ENCODE measurements around the gene FAM43B.
A peak's percentile ranks its signal among the peaks of the same experiment; 100 is the strongest.

Gene FAM43B

DNA sequence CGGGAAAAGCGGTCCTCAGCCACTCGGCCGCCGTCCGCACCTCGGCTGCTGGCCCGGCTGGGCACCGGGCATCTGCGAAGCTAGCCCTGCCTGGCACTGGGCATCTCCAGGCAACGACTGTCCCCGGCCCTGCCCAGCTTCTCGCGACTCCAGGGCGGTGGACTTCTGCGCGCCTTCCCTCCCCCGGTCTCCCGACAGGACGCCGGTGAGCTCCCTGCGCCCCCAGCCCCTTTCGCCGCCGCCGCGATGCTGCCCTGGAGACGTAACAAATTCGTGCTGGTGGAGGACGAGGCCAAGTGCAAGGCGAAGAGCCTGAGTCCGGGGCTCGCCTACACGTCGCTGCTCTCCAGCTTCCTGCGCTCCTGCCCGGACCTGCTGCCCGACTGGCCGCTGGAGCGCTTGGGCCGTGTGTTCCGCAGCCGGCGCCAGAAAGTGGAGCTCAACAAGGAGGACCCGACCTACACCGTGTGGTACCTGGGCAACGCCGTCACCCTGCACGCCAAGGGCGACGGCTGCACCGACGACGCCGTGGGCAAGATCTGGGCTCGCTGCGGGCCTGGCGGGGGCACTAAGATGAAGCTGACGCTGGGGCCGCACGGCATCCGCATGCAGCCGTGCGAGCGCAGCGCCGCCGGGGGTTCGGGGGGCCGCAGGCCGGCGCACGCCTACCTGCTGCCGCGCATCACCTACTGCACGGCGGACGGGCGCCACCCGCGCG, 514 bp downstream of the FAM43B start:
- DNase-seq (ENCODE audit: low read depth), result no peak
- TF ChIP-seq, protein P1, sequence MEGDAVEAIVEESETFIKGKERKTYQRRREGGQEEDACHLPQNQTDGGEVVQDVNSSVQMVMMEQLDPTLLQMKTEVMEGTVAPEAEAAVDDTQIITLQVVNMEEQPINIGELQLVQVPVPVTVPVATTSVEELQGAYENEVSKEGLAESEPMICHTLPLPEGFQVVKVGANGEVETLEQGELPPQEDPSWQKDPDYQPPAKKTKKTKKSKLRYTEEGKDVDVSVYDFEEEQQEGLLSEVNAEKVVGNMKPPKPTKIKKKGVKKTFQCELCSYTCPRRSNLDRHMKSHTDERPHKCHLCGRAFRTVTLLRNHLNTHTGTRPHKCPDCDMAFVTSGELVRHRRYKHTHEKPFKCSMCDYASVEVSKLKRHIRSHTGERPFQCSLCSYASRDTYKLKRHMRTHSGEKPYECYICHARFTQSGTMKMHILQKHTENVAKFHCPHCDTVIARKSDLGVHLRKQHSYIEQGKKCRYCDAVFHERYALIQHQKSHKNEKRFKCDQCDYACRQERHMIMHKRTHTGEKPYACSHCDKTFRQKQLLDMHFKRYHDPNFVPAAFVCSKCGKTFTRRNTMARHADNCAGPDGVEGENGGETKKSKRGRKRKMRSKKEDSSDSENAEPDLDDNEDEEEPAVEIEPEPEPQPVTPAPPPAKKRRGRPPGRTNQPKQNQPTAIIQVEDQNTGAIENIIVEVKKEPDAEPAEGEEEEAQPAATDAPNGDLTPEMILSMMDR (IDR thresholded peaks at IDR 0.05; ENCODE audit: control insufficient read depth, insufficient read depth, low read depth, low read length, missing control alignments), result no peak
- H3K4me3 ChIP-seq (ENCODE audit: control insufficient read depth, low read depth, low read length), result peak overlapping the region; percentile 31

DNA sequence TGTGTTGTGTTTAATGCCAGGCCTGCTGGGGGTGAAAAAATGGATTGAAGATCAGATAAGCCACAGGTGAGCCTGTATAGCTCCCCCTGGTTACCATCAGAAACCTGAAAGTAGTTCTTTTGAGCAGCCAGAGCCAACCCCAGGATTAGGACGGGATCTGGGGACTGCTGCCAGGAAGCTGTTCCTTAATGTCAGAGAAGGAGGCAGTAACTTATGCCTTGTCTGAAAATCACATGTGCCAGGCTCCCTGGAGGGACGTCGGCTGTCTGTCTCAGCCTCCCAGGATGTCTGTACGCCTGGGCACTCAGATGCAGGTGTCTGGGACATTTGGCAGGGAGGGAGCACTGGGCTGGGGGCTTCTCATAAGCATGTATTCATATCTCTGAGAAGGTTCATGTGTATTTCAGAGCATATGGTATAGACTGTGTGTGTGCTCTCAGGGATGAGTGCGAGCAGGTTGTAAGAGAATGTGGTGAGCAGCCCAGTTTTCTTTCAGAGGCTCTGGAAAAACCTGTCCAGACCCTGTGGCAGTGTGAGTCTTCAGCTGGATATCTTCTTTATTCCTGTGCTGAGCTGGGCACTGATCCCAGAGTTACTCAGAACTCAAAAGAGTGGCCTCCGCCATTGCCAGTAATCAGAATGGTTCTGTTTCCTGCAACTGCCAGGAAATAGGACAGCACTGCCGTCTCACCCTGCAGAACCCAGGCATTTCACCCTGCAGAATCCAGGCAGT, 2.8 kb downstream of the FAM43B start:
- no peak overlapping the region for H3K4me3 ChIP-seq (ENCODE audit: control insufficient read depth, low read depth, low read length)
- no peak for DNase-seq (ENCODE audit: low read depth)
- TF ChIP-seq, protein P1 (IDR thresholded peaks at IDR 0.05; ENCODE audit: control insufficient read depth, insufficient read depth, low read depth, low read length, missing control alignments), result no peak

DNA sequence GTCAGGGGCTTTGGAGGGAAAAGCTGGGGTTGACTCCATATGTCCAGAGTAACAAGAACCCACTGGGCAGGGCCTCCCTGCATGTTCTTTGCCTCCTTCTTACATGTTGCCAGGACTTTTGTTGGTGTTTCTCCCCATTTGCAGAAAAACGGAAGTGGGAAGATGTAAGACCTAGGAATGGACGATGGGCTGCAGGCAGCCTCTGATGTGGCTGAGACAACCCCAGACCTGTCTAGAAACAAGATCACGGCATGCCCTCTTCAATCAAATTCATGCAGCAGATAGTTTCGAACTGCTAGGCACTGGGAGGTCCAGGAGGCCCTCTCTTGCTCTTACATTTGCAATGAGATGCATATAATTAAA, 3.4 kb downstream of the FAM43B start:
- no peak for DNase-seq (ENCODE audit: low read depth)
- H3K4me3 ChIP-seq (ENCODE audit: control insufficient read depth, low read depth, low read length), result no peak overlapping the region
- TF ChIP-seq, protein P1 (IDR thresholded peaks at IDR 0.05; ENCODE audit: control insufficient read depth, insufficient read depth, low read depth, low read length, missing control alignments), result no peak

DNA sequence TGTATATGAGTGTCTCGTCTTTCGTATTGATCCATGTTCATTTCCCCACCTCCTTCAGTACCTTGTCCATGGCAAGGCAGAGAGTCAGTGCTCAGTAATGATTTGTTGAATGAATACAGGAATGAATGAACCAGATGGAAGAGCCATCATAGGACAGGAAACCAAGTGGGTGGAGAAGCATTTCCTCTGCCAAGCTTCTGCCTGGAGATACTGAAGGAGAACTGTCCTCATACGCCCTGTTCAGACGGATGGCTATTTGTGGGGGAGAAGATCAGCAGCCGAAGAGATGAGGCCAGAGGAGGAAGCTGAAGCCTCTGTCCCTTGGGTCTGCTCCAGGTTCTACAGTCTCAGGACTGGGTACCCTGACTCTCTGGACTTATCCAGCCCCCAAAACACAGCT, 5.8 kb downstream of the FAM43B start:
- TF ChIP-seq, protein P1 (IDR thresholded peaks at IDR 0.05; ENCODE audit: control insufficient read depth, insufficient read depth, low read depth, low read length, missing control alignments), result no peak
- H3K4me3 ChIP-seq (ENCODE audit: control insufficient read depth, low read depth, low read length), result no peak overlapping the region
- no peak for DNase-seq (ENCODE audit: low read depth)

DNA sequence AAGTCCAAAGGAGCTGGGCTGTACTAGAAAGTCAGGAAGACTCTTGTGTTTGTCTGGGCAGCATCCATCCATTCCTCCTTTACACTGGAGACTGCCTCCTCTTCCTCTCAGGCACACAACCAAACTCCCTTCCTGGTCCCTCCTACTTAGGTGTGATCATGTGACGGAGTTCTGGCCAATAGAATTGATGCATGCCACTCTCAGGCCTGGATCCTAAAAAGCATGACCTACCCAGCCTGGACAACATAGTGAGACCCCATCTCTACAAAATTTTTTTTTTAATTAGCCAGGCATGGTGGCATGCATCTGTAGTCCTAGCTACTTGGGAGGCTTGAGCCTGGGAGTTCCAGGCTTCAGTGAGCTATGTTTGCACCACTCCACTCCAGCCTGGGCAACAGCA, 8.6 kb downstream of the FAM43B start:
- TF ChIP-seq, protein P1 (IDR thresholded peaks at IDR 0.05; ENCODE audit: control insufficient read depth, insufficient read depth, low read depth, low read length, missing control alignments), result no peak
- H3K4me3 ChIP-seq (ENCODE audit: control insufficient read depth, low read depth, low read length), result no peak overlapping the region
- DNase-seq (ENCODE audit: low read depth), result no peak

DNA sequence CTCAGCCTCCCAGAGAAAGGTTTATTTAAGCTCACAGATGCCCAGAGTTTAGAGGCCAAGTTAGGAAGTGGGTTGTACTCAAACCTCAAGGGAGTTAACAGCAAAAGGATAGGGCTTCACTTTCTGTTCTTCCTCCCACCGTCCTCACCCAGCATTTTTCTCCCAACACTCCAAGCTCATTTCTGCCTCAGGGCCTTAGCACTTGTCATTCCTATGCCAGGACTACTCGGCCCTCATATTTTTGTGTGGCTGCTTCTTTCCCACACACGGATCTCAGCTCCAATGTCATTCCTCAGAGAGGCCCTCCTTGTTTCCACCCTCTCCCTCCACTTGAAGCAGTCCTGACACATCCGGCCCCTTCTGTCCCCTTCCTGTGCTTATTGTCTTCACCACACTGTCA, 12.9 kb downstream of the FAM43B start:
- TF ChIP-seq, protein P1 (IDR thresholded peaks at IDR 0.05; ENCODE audit: control insufficient read depth, insufficient read depth, low read depth, low read length, missing control alignments), result no peak
- no peak for DNase-seq (ENCODE audit: low read depth)
- H3K4me3 ChIP-seq (ENCODE audit: control insufficient read depth, low read depth, low read length), result no peak overlapping the region

All from AG09309 (cell line).